Erythroblast (primary cell): Measurements from ENCODE around the gene ZIC3.

Experiments used
- GATA1 ChIP-seq: IDR thresholded peaks from 2 replicates; pipeline ENCODE4 v1.6.1; 2011; ENCODE audit warnings: low read depth, mild to moderate bottlenecking, control low read depth, low read length, moderate library complexity
- POLR2A ChIP-seq: IDR thresholded peaks from 2 replicates; pipeline ENCODE4 v1.6.1; 2011; ENCODE audit warnings: mild to moderate bottlenecking, low read length

- no peak for TF ChIP-seq GATA1
- no peak for TF ChIP-seq POLR2A
Observed at GRCh38 chrX:137569470-137569891, 3.6 kb downstream of the ZIC3 start.
